Ishikawa (cell line): ENCODE results near the gene ZC4H2.

ENCODE experiments used
- CEBPB ChIP-seq: IDR thresholded peaks from 2 replicates; pipeline ENCODE4 v1.6.1; 2012
- CREB1 ChIP-seq: IDR thresholded peaks from 2 replicates; pipeline ENCODE4 v1.6.1; 2012; ENCODE audit warnings: low read depth
- EGR1 ChIP-seq: IDR thresholded peaks from 2 replicates; pipeline ENCODE4 v1.6.1; 2012
- EP300 ChIP-seq: IDR thresholded peaks from 2 replicates; pipeline ENCODE4 v1.6.1; 2012; ENCODE audit warnings: borderline replicate concordance
- FOXM1 ChIP-seq: IDR thresholded peaks from 2 replicates; pipeline ENCODE4 v1.6.1; 2012; ENCODE audit warnings: low read depth, borderline replicate concordance
- MAX ChIP-seq: IDR thresholded peaks from 2 replicates; pipeline ENCODE4 v1.6.1; 2012
- NFIC ChIP-seq: IDR thresholded peaks from 2 replicates; pipeline ENCODE4 v1.6.1; 2012
- RAD21 ChIP-seq: IDR thresholded peaks from 2 replicates; pipeline ENCODE4 v1.6.1; 2012; ENCODE audit warnings: low read depth
- REST ChIP-seq: IDR thresholded peaks from 2 replicates; pipeline ENCODE4 v1.6.1; 2012; ENCODE audit warnings: low read depth, mild to moderate bottlenecking
- TAF1 ChIP-seq: IDR thresholded peaks from 2 replicates; pipeline ENCODE4 v1.6.1; 2012; ENCODE audit warnings: low read depth, mild to moderate bottlenecking
- TCF12 ChIP-seq: IDR thresholded peaks from 2 replicates; pipeline ENCODE4 v1.6.1; 2012; ENCODE audit warnings: low read depth
- TEAD4 ChIP-seq: IDR thresholded peaks from 2 replicates; pipeline ENCODE4 v1.6.1; 2012
- YY1 ChIP-seq: IDR thresholded peaks from 2 replicates; pipeline ENCODE4 v1.6.1; 2012; ENCODE audit warnings: low read depth
- ZBTB7A ChIP-seq: IDR thresholded peaks from 2 replicates; pipeline ENCODE4 v1.6.1; 2012; ENCODE audit warnings: low read depth
- TF ChIP-seq, protein P1 (sequence below): IDR thresholded peaks from 2 replicates; pipeline ENCODE4 v1.6.1; 2012

ZC4H2 gene

DNA sequence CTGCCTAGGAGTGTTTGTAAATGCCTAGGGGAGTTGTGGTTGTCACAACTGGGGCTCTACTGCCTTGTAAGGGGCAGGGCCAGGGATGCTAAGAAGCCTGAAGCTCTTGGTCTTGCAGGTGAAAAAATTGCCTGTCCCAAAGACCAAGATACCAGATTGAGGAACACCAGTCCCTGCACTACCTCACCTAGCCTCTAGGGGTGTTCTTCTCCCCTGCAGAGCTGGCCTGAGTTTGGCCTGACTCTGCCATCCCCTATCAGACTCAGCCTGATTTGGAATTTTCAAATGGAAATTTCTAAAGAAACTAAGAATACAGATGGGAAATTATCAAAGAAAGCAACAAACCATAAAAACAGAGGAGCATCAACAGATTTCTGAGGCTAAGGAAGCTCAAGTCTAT lies 90.4 kb downstream of the ZC4H2 start:
- TF ChIP-seq RAD21 (no peak), MAX (no peak), TEAD4 (no peak), TAF1 (no peak), EP300 (no peak), NFIC (no peak), EGR1 (no peak), ZBTB7A (no peak), TCF12 (no peak), YY1 (no peak), CREB1 (no peak), FOXM1 (no peak), REST (no peak), CEBPB (no peak)
- TF ChIP-seq, protein P1, sequence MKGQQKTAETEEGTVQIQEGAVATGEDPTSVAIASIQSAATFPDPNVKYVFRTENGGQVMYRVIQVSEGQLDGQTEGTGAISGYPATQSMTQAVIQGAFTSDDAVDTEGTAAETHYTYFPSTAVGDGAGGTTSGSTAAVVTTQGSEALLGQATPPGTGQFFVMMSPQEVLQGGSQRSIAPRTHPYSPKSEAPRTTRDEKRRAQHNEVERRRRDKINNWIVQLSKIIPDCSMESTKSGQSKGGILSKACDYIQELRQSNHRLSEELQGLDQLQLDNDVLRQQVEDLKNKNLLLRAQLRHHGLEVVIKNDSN = no peak

GRCh38 chrX:64867217-64867616 lies 109.0 kb downstream of the ZC4H2 start:
- TF ChIP-seq YY1 = no peak
- TF ChIP-seq CREB1 = no peak
- TF ChIP-seq NFIC = no peak
- TF ChIP-seq EGR1 = no peak
